PC-9 (cell line): Measurements from ENCODE around the gene GTF3C1. TPM values are rescaled to one million over a fixed set of nuclear protein-coding genes. Genes with fewer than 3 reads are reported as not detected.

Experiments
- BruUV-seq: library from RNA; stranded (reverse); fragments of 400-500 nt; replicated peaks from 2 replicates; lab custom pipeline; 2021; lab: Mats Ljungman, UMichigan
- CTCF ChIA-PET: fragments of 300-600 bp; sonication (Branson Sonifier 250); formaldehyde crosslinking; loops from one replicate; lab custom pipeline; 2022; ENCODE audit warnings: antibody characterized with exemption; lab: Charles Lee
- POLR2A ChIA-PET: fragments of 300-600 bp; sonication (Branson Sonifier 250); formaldehyde crosslinking; loops from one replicate; lab custom pipeline; 2022; ENCODE audit warnings: antibody characterized with exemption; ENCODE audit not compliant: unreplicated experiment; lab: Charles Lee
- DNase-seq, 2 experiments: peaks; one replicate each; pipeline versions ENCODE4 v3.0.0 to v3.0.0-alpha.2; 2015 to 2022; ENCODE audit warnings: mixed read lengths in 1 of 2
- H2AFZ ChIP-seq: fragments of 200-600 bp; sonication (generic); 2 replicates; pipeline ENCODE4 v1.8.1; 2017; ENCODE audit warnings: antibody characterized with exemption
- H3F3A ChIP-seq: fragments of 200-600 bp; sonication (generic); 2 replicates; pipeline ENCODE4 v1.8.1; 2017; ENCODE audit warnings: antibody characterized with exemption, mild to moderate bottlenecking, low read depth; ENCODE audit not compliant: insufficient read depth
- H3K27ac ChIP-seq: fragments of 200-600 bp; sonication (generic); 2 replicates; pipeline ENCODE4 v1.6.1; 2016; ENCODE audit warnings: mixed run types
- H3K27me3 ChIP-seq: fragments of 200-600 bp; sonication (generic); 2 replicates; pipeline ENCODE4 v1.6.1; 2016; ENCODE audit warnings: low read depth, mixed run types; ENCODE audit not compliant: insufficient read depth
- H3K36me3 ChIP-seq: fragments of 200-600 bp; sonication (generic); 2 replicates; pipeline ENCODE4 v1.6.1; 2016; ENCODE audit warnings: low read depth, mixed run types
- H3K4me1 ChIP-seq: fragments of 200-600 bp; sonication (generic); replicated peaks from 2 replicates; pipeline ENCODE4 v1.6.1; 2016; ENCODE audit warnings: mixed run types; ENCODE audit not compliant: insufficient read depth
- H3K4me2 ChIP-seq: fragments of 200-600 bp; sonication (generic); 2 replicates; pipeline ENCODE4 v1.6.1; 2017; ENCODE audit warnings: mixed run types
- H3K4me3 ChIP-seq: fragments of 200-600 bp; sonication (generic); 2 replicates; pipeline ENCODE4 v1.6.1; 2016; ENCODE audit warnings: mixed run types
- H3K79me2 ChIP-seq: fragments of 200-600 bp; sonication (generic); 2 replicates; pipeline ENCODE4 v1.6.1; 2017; ENCODE audit warnings: low read depth, mixed run types
- H3K9me2 ChIP-seq: fragments of 200-600 bp; sonication (generic); 2 replicates; pipeline ENCODE4 v1.8.1; 2017; ENCODE audit warnings: mild to moderate bottlenecking; ENCODE audit not compliant: insufficient read depth
- H3K9me3 ChIP-seq: fragments of 200-600 bp; sonication (generic); 2 replicates; pipeline ENCODE4 v1.8.1; 2016; ENCODE audit warnings: low read depth; ENCODE audit not compliant: insufficient read depth
- H4K20me1 ChIP-seq: fragments of 200-600 bp; sonication (generic); 2 replicates; pipeline ENCODE4 v1.8.1; 2017; ENCODE audit not compliant: insufficient read depth
- EZH2 ChIP-seq: fragments of 200-600 bp; sonication (generic); IDR thresholded peaks from 2 replicates; pipeline ENCODE4 v1.8.0; 2017; ENCODE audit warnings: antibody characterized with exemption, low read depth
- intact Hi-C: fragments of 100-400 bp; cut with micrococcal nuclease; formaldehyde crosslinking; loops from one replicate; pipeline ENCODE4 v1.10.0; 2022; ENCODE audit not compliant: unreplicated experiment
- total RNA-seq: library from RNA; stranded (reverse); gene quantifications from 2 replicates; pipeline ENCODE4 v1.2.3, GENCODE V29; 2021
- TF ChIP-seq, protein P1 (sequence below): fragments of 200-600 bp; sonication (generic); conservative IDR thresholded peaks from 2 replicates; pipeline ENCODE4 v1.6.1; 2017; ENCODE audit warnings: mixed run types, antibody characterized with exemption, mild to moderate bottlenecking, moderate library complexity

The GTF3C1 gene
- total RNA-seq, 1 experiment from 2014 or later = 118 TPM

GRCh38 chr16:27441998-27442397 is 107.7 kb downstream of the GTF3C1 start:
- Histone ChIP-seq H3K36me3 (no peaks in the 10 kb centered on the region), H3K9me2 (no peaks in the 10 kb centered on the region), H4K20me1 (no peaks in the 10 kb centered on the region), H3K4me3 (no peak overlapping the region), H3K27ac (no peak overlapping the region), H3K9me3 (peaks cover 6% of the 10 kb centered on the region), H3K27me3 (no peaks in the 10 kb centered on the region), H3K79me2 (no peaks in the 10 kb centered on the region), H2AFZ (no peak overlapping the region), H3K4me2 (no peak overlapping the region), H3K4me1 (no peaks in the 10 kb centered on the region), H3F3A (no peaks in the 10 kb centered on the region)
- POLR2A ChIA-PET = no interaction called here
- no TSS peak for BruUV-seq
- CTCF ChIA-PET = no interaction called here
- intact Hi-C loops = no loop called here
- no peak for DNase-seq
- no peak for TF ChIP-seq EZH2
- TF ChIP-seq, protein P1, sequence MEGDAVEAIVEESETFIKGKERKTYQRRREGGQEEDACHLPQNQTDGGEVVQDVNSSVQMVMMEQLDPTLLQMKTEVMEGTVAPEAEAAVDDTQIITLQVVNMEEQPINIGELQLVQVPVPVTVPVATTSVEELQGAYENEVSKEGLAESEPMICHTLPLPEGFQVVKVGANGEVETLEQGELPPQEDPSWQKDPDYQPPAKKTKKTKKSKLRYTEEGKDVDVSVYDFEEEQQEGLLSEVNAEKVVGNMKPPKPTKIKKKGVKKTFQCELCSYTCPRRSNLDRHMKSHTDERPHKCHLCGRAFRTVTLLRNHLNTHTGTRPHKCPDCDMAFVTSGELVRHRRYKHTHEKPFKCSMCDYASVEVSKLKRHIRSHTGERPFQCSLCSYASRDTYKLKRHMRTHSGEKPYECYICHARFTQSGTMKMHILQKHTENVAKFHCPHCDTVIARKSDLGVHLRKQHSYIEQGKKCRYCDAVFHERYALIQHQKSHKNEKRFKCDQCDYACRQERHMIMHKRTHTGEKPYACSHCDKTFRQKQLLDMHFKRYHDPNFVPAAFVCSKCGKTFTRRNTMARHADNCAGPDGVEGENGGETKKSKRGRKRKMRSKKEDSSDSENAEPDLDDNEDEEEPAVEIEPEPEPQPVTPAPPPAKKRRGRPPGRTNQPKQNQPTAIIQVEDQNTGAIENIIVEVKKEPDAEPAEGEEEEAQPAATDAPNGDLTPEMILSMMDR = no peak

GRCh38 chr16:27441276-27441675 is 108.4 kb downstream of the GTF3C1 start:
- H4K20me1 ChIP-seq = no peaks in the 10 kb centered on the region
- peaks cover 6% of the 10 kb centered on the region for H3K9me3 ChIP-seq
- H3K4me3 ChIP-seq = no peak overlapping the region
- H3K9me2 ChIP-seq = no peaks in the 10 kb centered on the region
- H3K4me1 ChIP-seq = no peaks in the 10 kb centered on the region
- no TSS peak for BruUV-seq
- H3K4me2 ChIP-seq = no peak overlapping the region
- ChIA-PET CTCF (no interaction called here), POLR2A (no interaction called here)
- intact Hi-C loops = no loop called here
- no peak overlapping the region for H2AFZ ChIP-seq
- H3K79me2 ChIP-seq = no peaks in the 10 kb centered on the region
- no peaks in the 10 kb centered on the region for H3F3A ChIP-seq
- no peaks in the 10 kb centered on the region for H3K36me3 ChIP-seq
- H3K27me3 ChIP-seq = no peaks in the 10 kb centered on the region
- no peak overlapping the region for H3K27ac ChIP-seq
- no peak for TF ChIP-seq EZH2
- TF ChIP-seq, protein P1 = no peak
- no peak for DNase-seq

DNA sequence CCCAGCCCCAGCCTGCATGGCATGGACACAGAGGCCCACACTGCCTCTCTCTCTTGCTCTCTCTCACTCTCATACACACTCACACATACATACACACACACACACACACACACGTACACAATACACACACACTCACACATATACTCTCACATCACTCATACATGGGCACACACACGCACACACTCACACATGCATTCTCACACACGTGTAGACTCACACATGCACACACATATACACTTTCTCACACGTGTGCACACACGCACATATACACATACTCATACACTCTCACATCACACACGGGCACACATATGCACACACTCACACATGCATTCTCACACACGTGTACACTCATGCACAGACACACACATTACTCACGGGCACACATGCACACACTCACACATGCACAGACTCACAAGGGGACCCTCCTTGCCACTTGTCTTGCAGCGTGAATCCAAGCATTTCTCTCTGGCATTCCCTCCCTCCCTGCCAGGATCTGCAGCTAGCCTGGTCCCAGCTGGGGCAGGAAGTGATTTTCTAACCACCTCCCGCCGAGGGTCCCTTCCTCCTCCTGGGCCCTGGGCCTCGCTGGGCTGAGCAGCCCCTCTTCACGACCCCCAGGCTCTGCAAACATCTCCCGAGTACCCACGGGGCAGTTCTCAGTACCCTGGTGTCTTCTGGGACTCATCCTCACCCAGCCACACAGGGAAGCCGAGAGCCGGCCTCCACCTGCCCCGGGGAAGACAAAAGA is 110.3 kb downstream of the GTF3C1 start:
- POLR2A ChIA-PET = interaction anchor here (0.6 kb wide), 1 partner anchor 72 kb away, joined by 6 read pairs; no protein-coding TSS in a partner anchor
- BruUV-seq = no TSS peak
- Histone ChIP-seq H3K36me3 (no peaks in the 10 kb centered on the region), H4K20me1 (no peaks in the 10 kb centered on the region), H3F3A (no peaks in the 10 kb centered on the region), H3K27me3 (no peaks in the 10 kb centered on the region), H3K9me2 (no peaks in the 10 kb centered on the region), H2AFZ (no peak overlapping the region), H3K79me2 (no peaks in the 10 kb centered on the region), H3K9me3 (peaks cover 6% of the 10 kb centered on the region), H3K27ac (no peak overlapping the region), H3K4me3 (no peak overlapping the region), H3K4me1 (no peaks in the 10 kb centered on the region), H3K4me2 (no peak overlapping the region)
- CTCF ChIA-PET = interaction anchor here (0.7 kb wide), 1 partner anchor 61 kb away, joined by 7 read pairs; no protein-coding TSS in a partner anchor
- intact Hi-C loops = no loop called here
- no peak for DNase-seq
- no peak for TF ChIP-seq EZH2
- TF ChIP-seq, protein P1 = no peak
